Astrocyte (in vitro differentiated cells and primary cell): ENCODE data around the gene SLC12A4.

Experiments
- EZH2 ChIP-seq: IDR thresholded peaks from 2 replicates; pipeline ENCODE4 v1.6.1; 2012; ENCODE audit warnings: mild to moderate bottlenecking, low read length, inconsistent platforms; ENCODE audit not compliant: insufficient read depth
- TF ChIP-seq, protein P1 (sequence below): IDR thresholded peaks from 2 replicates; pipeline ENCODE4 v1.5.1; 2011; ENCODE audit warnings: low read depth, mild to moderate bottlenecking, inconsistent platforms, low read length, moderate library complexity; ENCODE audit not compliant: insufficient read depth

DNA sequence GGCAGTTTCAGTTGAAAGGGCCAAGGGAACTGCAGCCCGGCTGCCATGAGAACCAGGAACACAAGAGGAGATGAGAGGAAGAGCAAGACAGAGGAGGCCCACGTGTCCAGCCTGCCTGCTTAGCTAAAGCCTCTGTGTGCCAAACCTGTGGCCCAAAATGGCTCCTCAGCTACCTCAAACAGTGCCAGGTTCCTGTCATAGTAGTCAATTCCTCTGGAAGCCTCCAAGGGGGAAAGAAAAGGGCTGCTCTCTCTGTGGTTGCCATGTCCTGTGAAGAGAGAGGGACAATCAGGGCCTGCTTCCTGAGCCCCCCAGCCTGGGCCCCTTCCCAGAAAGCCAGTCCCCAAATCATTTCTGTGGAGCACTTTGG lies 5.2 kb downstream of the SLC12A4 start:
- TF ChIP-seq, protein P1, sequence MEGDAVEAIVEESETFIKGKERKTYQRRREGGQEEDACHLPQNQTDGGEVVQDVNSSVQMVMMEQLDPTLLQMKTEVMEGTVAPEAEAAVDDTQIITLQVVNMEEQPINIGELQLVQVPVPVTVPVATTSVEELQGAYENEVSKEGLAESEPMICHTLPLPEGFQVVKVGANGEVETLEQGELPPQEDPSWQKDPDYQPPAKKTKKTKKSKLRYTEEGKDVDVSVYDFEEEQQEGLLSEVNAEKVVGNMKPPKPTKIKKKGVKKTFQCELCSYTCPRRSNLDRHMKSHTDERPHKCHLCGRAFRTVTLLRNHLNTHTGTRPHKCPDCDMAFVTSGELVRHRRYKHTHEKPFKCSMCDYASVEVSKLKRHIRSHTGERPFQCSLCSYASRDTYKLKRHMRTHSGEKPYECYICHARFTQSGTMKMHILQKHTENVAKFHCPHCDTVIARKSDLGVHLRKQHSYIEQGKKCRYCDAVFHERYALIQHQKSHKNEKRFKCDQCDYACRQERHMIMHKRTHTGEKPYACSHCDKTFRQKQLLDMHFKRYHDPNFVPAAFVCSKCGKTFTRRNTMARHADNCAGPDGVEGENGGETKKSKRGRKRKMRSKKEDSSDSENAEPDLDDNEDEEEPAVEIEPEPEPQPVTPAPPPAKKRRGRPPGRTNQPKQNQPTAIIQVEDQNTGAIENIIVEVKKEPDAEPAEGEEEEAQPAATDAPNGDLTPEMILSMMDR, result no peak
- TF ChIP-seq EZH2, result no peak
